Measurements from ENCODE around the gene ALDH3B1. TPM values are rescaled to one million over a fixed set of nuclear protein-coding genes. Genes with fewer than 3 reads are reported as not detected.
"Not testable (repeated sequence)": the region's sequence is repeated elsewhere in the genome, so short reads cannot be mapped to it uniquely, and the experiment has no call there.

Gene ALDH3B1, protein sequence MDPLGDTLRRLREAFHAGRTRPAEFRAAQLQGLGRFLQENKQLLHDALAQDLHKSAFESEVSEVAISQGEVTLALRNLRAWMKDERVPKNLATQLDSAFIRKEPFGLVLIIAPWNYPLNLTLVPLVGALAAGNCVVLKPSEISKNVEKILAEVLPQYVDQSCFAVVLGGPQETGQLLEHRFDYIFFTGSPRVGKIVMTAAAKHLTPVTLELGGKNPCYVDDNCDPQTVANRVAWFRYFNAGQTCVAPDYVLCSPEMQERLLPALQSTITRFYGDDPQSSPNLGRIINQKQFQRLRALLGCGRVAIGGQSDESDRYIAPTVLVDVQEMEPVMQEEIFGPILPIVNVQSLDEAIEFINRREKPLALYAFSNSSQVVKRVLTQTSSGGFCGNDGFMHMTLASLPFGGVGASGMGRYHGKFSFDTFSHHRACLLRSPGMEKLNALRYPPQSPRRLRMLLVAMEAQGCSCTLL
- 0.23 and 0.35 TPM in 2 replicates for total RNA-seq
- long read RNA-seq, partial matches to known transcripts: 0 of 1 reads
- long read RNA-seq, other reads (novel, unspliced or antisense): 1 of 1 reads

DNA sequence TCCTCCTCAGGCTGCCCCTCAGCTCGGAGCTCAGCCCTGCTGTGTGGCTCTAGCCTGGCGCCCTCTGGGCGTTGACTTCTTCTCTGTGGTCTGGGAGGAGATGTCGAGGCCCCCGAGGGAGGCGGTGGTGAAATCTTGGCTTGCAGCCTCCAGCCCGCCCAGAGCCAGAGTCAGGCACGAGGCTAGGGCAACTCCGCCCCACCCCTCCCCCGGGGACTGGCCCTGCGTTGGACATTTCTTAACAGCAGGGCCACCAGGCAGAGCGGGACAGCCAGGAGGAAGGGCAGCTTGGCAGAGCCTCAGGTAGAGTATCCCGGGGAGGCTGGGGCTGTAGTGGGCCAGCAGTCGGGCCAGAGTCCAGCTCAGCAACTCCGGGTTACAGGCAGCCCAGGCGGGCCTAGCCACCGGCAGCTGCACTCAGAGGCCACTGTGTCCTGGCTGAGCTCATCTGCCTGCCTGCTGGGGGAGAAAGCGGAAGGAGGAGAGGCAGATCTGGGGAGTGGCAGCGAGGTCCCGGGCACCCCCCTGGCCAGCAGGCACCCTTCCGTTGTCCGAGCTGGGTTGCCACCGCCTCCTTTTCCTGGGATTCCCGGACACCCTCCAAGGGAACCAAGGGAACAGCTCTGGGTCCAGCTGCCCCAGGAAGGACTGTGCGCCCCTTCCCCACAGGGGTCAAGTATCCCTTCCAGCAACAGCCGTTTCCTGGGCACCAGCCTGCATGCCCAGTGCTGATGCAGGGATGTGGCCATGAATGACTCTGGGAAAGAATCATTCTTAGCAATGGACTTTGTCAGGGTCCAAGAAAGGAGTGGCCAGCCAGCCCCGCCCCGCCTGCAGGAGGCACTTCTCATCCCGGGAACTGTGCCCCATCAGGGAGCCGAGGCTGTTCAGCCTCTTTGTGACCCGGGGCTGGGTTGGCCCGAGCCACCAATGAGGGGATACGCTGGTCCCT is at the start of gene ALDH3B1:
Gene ALDH3B1 (plus strand): TSS at position 238 of the 952 bp plus-strand sequence. CDS start 4,971 bp downstream, outside the sequence.
- Mint-ChIP-seq H3K27ac (ENCODE audit: unreplicated experiment) (peak within 1 kb of the TSS; percentile 80), H3K9me3 (no peaks in the 10 kb centered on the region), H3K27me3 (ENCODE audit: low read depth) (peaks cover 8% of the 10 kb centered on the region), H3K36me3 (ENCODE audit: low read depth) (no peaks in the 10 kb centered on the region), H3K4me3 (no peak within 1 kb of the TSS), H3K4me1 (peaks cover 45% of the 10 kb centered on the region)
- no peak for DNase-seq (ENCODE audit: low read depth, low spot score)
- TF ChIP-seq, protein P1, sequence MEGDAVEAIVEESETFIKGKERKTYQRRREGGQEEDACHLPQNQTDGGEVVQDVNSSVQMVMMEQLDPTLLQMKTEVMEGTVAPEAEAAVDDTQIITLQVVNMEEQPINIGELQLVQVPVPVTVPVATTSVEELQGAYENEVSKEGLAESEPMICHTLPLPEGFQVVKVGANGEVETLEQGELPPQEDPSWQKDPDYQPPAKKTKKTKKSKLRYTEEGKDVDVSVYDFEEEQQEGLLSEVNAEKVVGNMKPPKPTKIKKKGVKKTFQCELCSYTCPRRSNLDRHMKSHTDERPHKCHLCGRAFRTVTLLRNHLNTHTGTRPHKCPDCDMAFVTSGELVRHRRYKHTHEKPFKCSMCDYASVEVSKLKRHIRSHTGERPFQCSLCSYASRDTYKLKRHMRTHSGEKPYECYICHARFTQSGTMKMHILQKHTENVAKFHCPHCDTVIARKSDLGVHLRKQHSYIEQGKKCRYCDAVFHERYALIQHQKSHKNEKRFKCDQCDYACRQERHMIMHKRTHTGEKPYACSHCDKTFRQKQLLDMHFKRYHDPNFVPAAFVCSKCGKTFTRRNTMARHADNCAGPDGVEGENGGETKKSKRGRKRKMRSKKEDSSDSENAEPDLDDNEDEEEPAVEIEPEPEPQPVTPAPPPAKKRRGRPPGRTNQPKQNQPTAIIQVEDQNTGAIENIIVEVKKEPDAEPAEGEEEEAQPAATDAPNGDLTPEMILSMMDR (conservative IDR thresholded peaks at IDR 0.05): no peak

DNA sequence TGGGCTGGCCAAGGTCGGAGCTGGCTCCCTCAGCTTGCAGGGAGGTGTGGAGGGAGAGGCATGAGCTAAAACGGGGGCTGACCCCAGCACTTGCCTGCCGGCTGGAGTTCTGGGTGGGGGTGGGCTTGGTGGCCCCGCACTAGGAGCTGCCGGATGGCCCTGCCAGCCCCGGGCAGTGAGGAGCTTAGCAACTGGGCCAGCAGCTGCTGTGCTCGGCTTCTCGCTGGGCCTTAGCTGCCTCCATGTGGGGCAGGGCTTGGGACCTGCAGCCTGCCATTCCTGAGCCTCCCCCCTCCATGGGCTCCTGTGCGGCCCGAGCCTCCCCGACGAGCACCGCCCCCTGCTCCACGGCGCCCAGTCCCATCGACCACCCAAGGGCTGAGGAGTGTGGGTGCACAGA is 46.9 kb upstream of the ALDH3B1 start:
- peaks cover 18% of the 10 kb centered on the region for H3K27me3 Mint-ChIP-seq (ENCODE audit: low read depth)
- DNase-seq (ENCODE audit: low read depth, low spot score); H3K4me3 Mint-ChIP-seq; H3K36me3 Mint-ChIP-seq (ENCODE audit: low read depth); H3K9me3 Mint-ChIP-seq; H3K27ac Mint-ChIP-seq (ENCODE audit: unreplicated experiment); H3K4me1 Mint-ChIP-seq: not testable (repeated sequence)

DNA sequence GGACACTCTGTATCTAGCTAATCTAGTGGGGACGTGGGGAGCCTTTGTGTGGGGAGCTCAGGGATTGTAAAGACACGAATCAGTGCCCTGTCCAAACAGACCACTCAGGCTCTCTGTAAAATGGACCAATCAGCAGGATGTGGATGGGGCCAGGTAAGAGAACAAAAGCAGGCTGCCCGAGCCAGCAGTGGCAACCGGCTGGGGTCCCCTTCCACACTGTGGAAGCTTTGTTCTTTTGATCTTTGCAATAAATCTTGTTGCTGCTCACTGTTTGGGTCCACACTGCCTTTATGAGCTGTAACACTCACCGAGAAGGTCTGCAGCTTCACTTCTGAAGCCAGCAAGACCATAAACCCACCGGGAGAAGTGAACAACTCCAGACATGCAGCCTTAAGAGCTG is 46.2 kb upstream of the ALDH3B1 start:
- H3K27ac Mint-ChIP-seq (ENCODE audit: unreplicated experiment); H3K36me3 Mint-ChIP-seq (ENCODE audit: low read depth); DNase-seq (ENCODE audit: low read depth, low spot score); H3K4me3 Mint-ChIP-seq; H3K9me3 Mint-ChIP-seq; H3K4me1 Mint-ChIP-seq: not testable (repeated sequence)
- peaks cover 12% of the 10 kb centered on the region for H3K27me3 Mint-ChIP-seq (ENCODE audit: low read depth)

DNA sequence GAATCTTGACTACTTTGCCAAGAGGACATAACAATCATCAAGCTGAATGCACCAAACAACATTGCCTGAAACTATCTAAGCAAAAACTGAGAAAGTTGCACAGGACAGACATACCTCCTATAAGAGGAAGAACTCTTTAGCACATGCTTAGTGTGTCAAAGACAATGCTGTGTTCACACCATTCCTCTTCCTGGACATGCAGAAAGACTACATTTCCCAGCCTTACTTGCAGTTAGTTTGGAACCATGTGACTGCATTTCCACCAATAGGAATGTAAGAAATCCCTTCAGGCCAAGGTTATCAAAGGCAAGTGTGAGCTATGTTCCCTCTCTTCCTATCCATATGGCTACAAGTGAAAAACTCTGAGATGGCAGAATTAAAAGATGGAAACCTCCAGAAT is 45.4 kb upstream of the ALDH3B1 start:
- H3K27me3 Mint-ChIP-seq (ENCODE audit: low read depth): peaks cover 12% of the 10 kb centered on the region
- H3K4me1 Mint-ChIP-seq; H3K4me3 Mint-ChIP-seq; H3K36me3 Mint-ChIP-seq (ENCODE audit: low read depth); H3K27ac Mint-ChIP-seq (ENCODE audit: unreplicated experiment); H3K9me3 Mint-ChIP-seq; DNase-seq (ENCODE audit: low read depth, low spot score): not testable (repeated sequence)

DNA sequence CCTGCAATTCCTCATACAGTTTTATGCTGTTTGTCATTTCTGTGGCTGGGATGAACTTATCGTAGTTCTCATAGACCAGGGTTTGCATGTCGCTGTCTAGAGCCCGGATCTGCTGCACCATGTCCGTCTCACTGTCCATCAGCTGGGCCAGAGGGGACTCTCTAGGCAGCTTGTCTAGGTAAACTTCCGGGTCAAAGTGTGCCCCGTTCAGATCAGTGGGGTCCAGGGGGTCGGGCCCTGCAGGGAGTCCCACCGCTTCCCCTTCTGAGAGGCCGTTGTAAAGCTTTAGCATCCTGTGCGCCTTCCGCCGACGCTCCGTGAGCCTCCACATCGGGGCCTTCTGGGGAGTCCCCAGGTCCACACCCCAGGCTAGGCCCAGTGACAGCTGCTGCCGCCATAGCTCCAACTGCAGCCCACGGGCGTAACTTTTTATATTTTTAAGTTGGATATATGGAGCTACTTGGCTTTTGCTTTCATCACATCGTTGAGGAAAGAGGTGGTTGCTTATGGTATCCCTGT is 44.2 kb upstream of the ALDH3B1 start:
- not testable (repeated sequence) for H3K4me3 Mint-ChIP-seq; H3K9me3 Mint-ChIP-seq; DNase-seq (ENCODE audit: low read depth, low spot score); H3K27ac Mint-ChIP-seq (ENCODE audit: unreplicated experiment); H3K36me3 Mint-ChIP-seq (ENCODE audit: low read depth); H3K27me3 Mint-ChIP-seq (ENCODE audit: low read depth); H3K4me1 Mint-ChIP-seq

DNA sequence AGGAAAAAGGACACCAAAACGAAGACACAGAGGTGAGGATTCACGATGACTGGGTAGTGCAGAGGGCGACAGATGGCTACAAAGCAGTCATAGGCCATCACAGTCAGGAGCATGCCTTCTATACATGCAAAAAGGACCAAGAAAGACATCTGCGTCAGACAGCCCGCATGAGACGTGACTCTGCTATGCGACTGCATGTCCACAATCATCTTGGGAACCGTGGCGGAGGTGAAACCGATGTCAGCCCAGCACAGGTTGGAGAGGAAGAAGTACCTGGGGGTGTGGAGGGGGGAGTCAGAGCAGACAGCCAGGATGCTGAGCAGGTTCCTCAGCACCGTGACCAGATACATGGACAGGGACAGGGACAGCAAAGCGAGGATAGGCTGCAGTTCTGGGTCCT is 35.4 kb upstream of the ALDH3B1 start:
- peaks cover 37% of the 10 kb centered on the region for H3K27me3 Mint-ChIP-seq (ENCODE audit: low read depth)
- not testable (repeated sequence) for DNase-seq (ENCODE audit: low read depth, low spot score); H3K4me3 Mint-ChIP-seq; H3K27ac Mint-ChIP-seq (ENCODE audit: unreplicated experiment); H3K9me3 Mint-ChIP-seq; H3K4me1 Mint-ChIP-seq; H3K36me3 Mint-ChIP-seq (ENCODE audit: low read depth)

DNA sequence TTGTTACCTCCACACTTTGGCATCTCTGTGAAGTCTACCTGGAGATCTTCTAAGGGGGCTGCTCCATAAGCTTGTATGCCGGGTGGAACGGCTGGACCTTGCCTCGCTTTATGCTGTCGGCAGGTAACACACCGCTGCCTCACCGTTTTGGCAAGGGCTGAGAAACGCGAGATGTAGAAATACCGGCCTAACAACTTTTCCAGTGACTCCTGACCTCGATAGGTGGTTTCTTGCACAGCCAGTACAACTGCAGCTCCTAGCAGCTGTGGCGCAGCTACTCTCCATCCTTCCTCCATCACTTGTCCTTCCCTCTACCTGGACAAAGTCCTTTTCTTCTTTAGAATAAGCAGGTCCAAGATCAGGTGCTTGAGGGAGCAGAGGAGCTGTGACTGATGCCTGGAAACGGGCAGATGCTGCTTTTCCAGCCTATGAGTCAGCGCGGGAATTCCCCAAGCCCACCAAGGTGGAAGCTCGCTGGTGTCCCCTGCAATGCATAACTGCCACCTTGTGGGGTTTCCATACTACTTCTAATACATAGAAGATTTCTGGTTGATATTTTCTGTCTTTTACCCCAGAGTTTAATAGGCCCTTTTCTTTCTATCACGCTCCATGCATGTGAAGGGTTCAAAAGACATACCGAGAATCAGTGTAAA is 31.2 kb upstream of the ALDH3B1 start:
- not testable (repeated sequence) for H3K4me3 Mint-ChIP-seq; H3K36me3 Mint-ChIP-seq (ENCODE audit: low read depth); H3K4me1 Mint-ChIP-seq

DNA sequence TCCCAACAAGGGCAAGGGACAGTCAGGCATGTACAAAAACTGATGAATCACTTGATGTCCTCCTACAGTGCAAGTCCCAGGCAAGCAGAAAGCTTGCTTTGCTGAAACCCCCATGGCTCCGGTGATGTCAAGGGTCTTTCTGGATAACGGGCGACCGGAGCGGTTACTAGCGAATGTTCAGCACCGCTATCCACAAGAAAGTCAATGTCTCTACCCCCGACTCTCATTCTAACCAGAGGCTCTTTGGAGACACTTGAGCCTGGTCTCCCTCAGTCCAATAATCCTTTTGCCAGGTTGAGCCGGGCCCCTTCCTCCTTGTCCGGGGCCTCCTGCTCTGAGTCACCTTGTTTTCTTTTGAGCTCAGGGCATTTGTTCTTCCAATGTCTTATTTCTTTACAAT is 28.9 kb upstream of the ALDH3B1 start:
- not testable (repeated sequence) for H3K36me3 Mint-ChIP-seq (ENCODE audit: low read depth); H3K27ac Mint-ChIP-seq (ENCODE audit: unreplicated experiment); H3K9me3 Mint-ChIP-seq; DNase-seq (ENCODE audit: low read depth, low spot score); H3K4me1 Mint-ChIP-seq; H3K4me3 Mint-ChIP-seq
- H3K27me3 Mint-ChIP-seq (ENCODE audit: low read depth): peaks cover 42% of the 10 kb centered on the region

More for the DNA sequence above, 31.2 kb upstream of the ALDH3B1 start:
- not testable (repeated sequence) for H3K9me3 Mint-ChIP-seq; DNase-seq (ENCODE audit: low read depth, low spot score); H3K27ac Mint-ChIP-seq (ENCODE audit: unreplicated experiment)
- peaks cover 42% of the 10 kb centered on the region for H3K27me3 Mint-ChIP-seq (ENCODE audit: low read depth)

DNA sequence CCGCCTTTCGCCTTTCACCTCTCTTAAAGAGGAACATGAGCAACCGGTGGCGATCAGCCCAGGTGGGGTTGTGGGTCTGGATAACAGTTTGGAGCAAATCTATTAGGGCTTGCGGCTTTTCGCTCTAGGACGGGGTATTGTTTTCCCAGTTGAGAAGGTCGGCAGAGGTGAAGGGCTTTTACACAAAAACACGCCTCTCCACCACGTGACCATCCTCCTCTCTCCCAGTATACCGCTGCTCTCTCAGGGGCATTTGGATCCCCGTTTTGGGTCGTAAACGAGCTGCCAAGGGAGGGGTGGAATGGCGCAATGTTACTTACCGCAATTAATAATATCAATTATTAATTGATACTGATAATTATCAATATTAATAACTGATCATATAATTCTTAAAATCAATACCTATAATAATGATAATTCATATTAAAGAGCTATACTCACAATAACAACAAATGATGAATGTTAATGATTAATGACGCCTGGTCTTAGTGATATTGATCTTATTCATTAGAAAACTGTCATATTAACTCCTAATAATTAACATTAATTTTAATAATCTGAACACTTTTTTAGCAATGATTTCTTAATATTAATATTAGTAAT is 27.8 kb upstream of the ALDH3B1 start:
- not testable (repeated sequence) for H3K4me1 Mint-ChIP-seq; DNase-seq (ENCODE audit: low read depth, low spot score); H3K9me3 Mint-ChIP-seq; H3K4me3 Mint-ChIP-seq; H3K36me3 Mint-ChIP-seq (ENCODE audit: low read depth); H3K27ac Mint-ChIP-seq (ENCODE audit: unreplicated experiment)
- H3K27me3 Mint-ChIP-seq (ENCODE audit: low read depth): peaks cover 37% of the 10 kb centered on the region
